H9 (cell line): ENCODE measurements around the gene SHANK1. TPM values are rescaled to one million over a fixed set of nuclear protein-coding genes. Genes with fewer than 3 reads are reported as not detected.

Experiments used
- DNase-seq: peaks from one replicate; pipeline ENCODE4 v3.0.0-alpha.2; 2017
- H2AFZ ChIP-seq: one replicate; pipeline ENCODE4 v1.6.1; 2013; ENCODE audit warnings: mild to moderate bottlenecking, low read length, control low read depth, moderate library complexity
- H2AK5ac ChIP-seq: 2 replicates; pipeline ENCODE4 v1.6.1; 2013; ENCODE audit warnings: low read length, control low read depth, mixed read lengths; ENCODE audit not compliant: insufficient read length
- H2BK120ac ChIP-seq: one replicate; pipeline ENCODE4 v1.6.1; 2013; ENCODE audit warnings: low read depth, mild to moderate bottlenecking, low read length, control low read depth, inconsistent platforms; ENCODE audit not compliant: poor library complexity, severe bottlenecking
- H2BK12ac ChIP-seq: 2 replicates; pipeline ENCODE4 v1.6.1; 2013; ENCODE audit warnings: low read length, control low read depth, mixed read lengths, low read depth; ENCODE audit not compliant: insufficient read length
- H2BK15ac ChIP-seq: 2 replicates; pipeline ENCODE4 v1.6.1; 2013; ENCODE audit warnings: low read depth, low read length, control low read depth
- H2BK20ac ChIP-seq: one replicate; pipeline ENCODE4 v1.6.1; 2013; ENCODE audit warnings: low read depth, mild to moderate bottlenecking, low read length, control low read depth, inconsistent platforms; ENCODE audit not compliant: poor library complexity, severe bottlenecking
- H2BK5ac ChIP-seq: 2 replicates; pipeline ENCODE4 v1.6.1; 2013; ENCODE audit warnings: low read length, control low read depth, mixed read lengths; ENCODE audit not compliant: insufficient read length
- H3K14ac ChIP-seq: 2 replicates; pipeline ENCODE4 v1.6.1; 2013; ENCODE audit warnings: low read length, control low read depth; ENCODE audit not compliant: insufficient read depth
- H3K18ac ChIP-seq: 2 replicates; pipeline ENCODE4 v1.6.1; 2013; ENCODE audit warnings: low read depth, mild to moderate bottlenecking, mixed read lengths, low read length, control low read depth; ENCODE audit not compliant: insufficient read length
- H3K23ac ChIP-seq: 2 replicates; pipeline ENCODE4 v1.6.1; 2013; ENCODE audit warnings: low read length, control low read depth, mixed read lengths, low read depth; ENCODE audit not compliant: insufficient read length
- H3K23me2 ChIP-seq: 2 replicates; pipeline ENCODE4 v1.6.1; 2013; ENCODE audit warnings: low read depth, mild to moderate bottlenecking, mixed read lengths, low read length, control low read depth; ENCODE audit not compliant: insufficient read length, poor library complexity, severe bottlenecking
- H3K27ac ChIP-seq: 2 replicates; pipeline ENCODE4 v1.5.1; 2013; ENCODE audit warnings: low read length, control low read depth, mixed read lengths, low read depth; ENCODE audit not compliant: insufficient read length
- H3K27me3 ChIP-seq: 2 replicates; pipeline ENCODE4 v1.6.1; 2013; ENCODE audit warnings: low read length, control low read depth, inconsistent platforms; ENCODE audit not compliant: insufficient read depth
- H3K4ac ChIP-seq: 2 replicates; pipeline ENCODE4 v1.6.1; 2013; ENCODE audit warnings: low read depth, mild to moderate bottlenecking, control low read depth, inconsistent platforms, low read length, moderate library complexity
- H3K4me1 ChIP-seq: 2 replicates; pipeline ENCODE4 v1.6.1; 2013; ENCODE audit warnings: low read length, control low read depth, inconsistent platforms; ENCODE audit not compliant: insufficient read depth
- H3K4me2 ChIP-seq: 2 replicates; pipeline ENCODE4 v1.6.1; 2013; ENCODE audit warnings: low read length, control low read depth, mixed read lengths; ENCODE audit not compliant: insufficient read length, insufficient read depth
- H3K56ac ChIP-seq: 2 replicates; pipeline ENCODE4 v1.6.1; 2013; ENCODE audit warnings: low read depth, mild to moderate bottlenecking, mixed read lengths, low read length, control low read depth; ENCODE audit not compliant: insufficient read length
- H3K79me1 ChIP-seq: 2 replicates; pipeline ENCODE4 v1.6.1; 2013; ENCODE audit warnings: low read depth, mild to moderate bottlenecking, moderate library complexity, low read length, control low read depth, inconsistent platforms; ENCODE audit not compliant: insufficient read depth, poor library complexity, severe bottlenecking
- H3K79me2 ChIP-seq: 2 replicates; pipeline ENCODE4 v1.6.1; 2013; ENCODE audit warnings: low read length, control low read depth, inconsistent platforms; ENCODE audit not compliant: insufficient read depth
- H3K9ac ChIP-seq: 2 replicates; pipeline ENCODE4 v1.6.1; 2013; ENCODE audit warnings: low read length, control low read depth, mixed read lengths; ENCODE audit not compliant: insufficient read length; ENCODE audit errors: extremely low read depth
- H3K9me3 ChIP-seq: one replicate; pipeline ENCODE4 v1.6.1; 2013; ENCODE audit warnings: low read depth, low read length, inconsistent platforms; ENCODE audit not compliant: control insufficient read depth
- H3T11ph ChIP-seq: one replicate; pipeline ENCODE4 v1.6.1; 2013; ENCODE audit warnings: mild to moderate bottlenecking, low read length, control low read depth, inconsistent platforms
- H4K20me1 ChIP-seq: one replicate; pipeline ENCODE4 v1.6.1; 2013; ENCODE audit not compliant: control insufficient read depth, insufficient read length, insufficient read depth
- H4K5ac ChIP-seq: 2 replicates; pipeline ENCODE4 v1.6.1; 2013; ENCODE audit warnings: low read depth, mild to moderate bottlenecking, mixed read lengths, low read length, control low read depth; ENCODE audit not compliant: insufficient read length
- H4K8ac ChIP-seq: replicated peaks from 2 replicates; pipeline ENCODE4 v1.6.1; 2013; ENCODE audit warnings: low read length, control low read depth, mixed read lengths, low read depth; ENCODE audit not compliant: insufficient read length
- H4K91ac ChIP-seq: 2 replicates; pipeline ENCODE4 v1.6.1; 2013; ENCODE audit warnings: low read depth, mild to moderate bottlenecking, moderate library complexity, mixed read lengths, low read length, control low read depth; ENCODE audit not compliant: insufficient read length
- H3K27ac Mint-ChIP-seq, 3 experiments: 2 replicates in 2 of 3; 3 replicates in 1 of 3; pipeline ENCODE4 v1.8.0; 2020 to 2021; ENCODE audit warnings: mixed read lengths in 3 of 3, mild to moderate bottlenecking in 1 of 3, moderate library complexity in 1 of 3
- H3K27me3 Mint-ChIP-seq: 2 replicates; pipeline ENCODE4 v1.8.0; 2021; ENCODE audit warnings: low read depth, mild to moderate bottlenecking, moderate library complexity, mixed read lengths
- H3K36me3 Mint-ChIP-seq, 3 experiments: 2 replicates in 2 of 3; 3 replicates in 1 of 3; pipeline ENCODE4 v1.8.0; 2020 to 2021; ENCODE audit warnings: low read depth in 3 of 3, mixed read lengths in 3 of 3; ENCODE audit not compliant: insufficient read depth in 1 of 3
- H3K4me1 Mint-ChIP-seq, 2 experiments: 2 replicates each; pipeline ENCODE4 v1.8.0; 2020; ENCODE audit warnings: mixed read lengths in 2 of 2
- H3K4me3 Mint-ChIP-seq, 2 experiments: 2 replicates in 1 of 2; 3 replicates in 1 of 2; pipeline ENCODE4 v1.8.0; 2020 to 2021; ENCODE audit warnings: mild to moderate bottlenecking in 2 of 2, mixed read lengths in 2 of 2, moderate library complexity in 1 of 2
- H3K9me3 Mint-ChIP-seq, 2 experiments: 2 replicates in 1 of 2; 3 replicates in 1 of 2; pipeline ENCODE4 v1.8.0; 2020; ENCODE audit warnings: mild to moderate bottlenecking in 2 of 2, mixed read lengths in 2 of 2, moderate library complexity in 1 of 2
- CTCF ChIP-seq: fragments of 200-600 bp; sonication (generic); conservative IDR thresholded peaks from 3 replicates; pipeline ENCODE4 v1.8.0; 2021; ENCODE audit warnings: antibody characterized with exemption, mild to moderate bottlenecking
- WGBS: extraction: QIAGEN DNeasy Blood & Tissue Kit; methylation state at CpG from one replicate; pipeline ENCODE4 v1.1.7; 2013; ENCODE audit warnings: missing lambda C conversion rate, low lambda C conversion rate, mixed read lengths; ENCODE audit not compliant: insufficient read length; ENCODE audit errors: extremely low coverage; 5-methylcytosine and 5-hydroxymethylcytosine counted together
- total RNA-seq: library from RNA; stranded (reverse); gene quantifications from 2 replicates; pipeline ENCODE4 v1.2.1, GENCODE V29; 2021

Gene SHANK1
- total RNA-seq, 1 experiment from 2014 or later: 1.7 TPM

GRCh38 chr19:50644315-50644915 lies 75.2 kb downstream of the SHANK1 start:
- H3K79me1 ChIP-seq: no peaks in the 10 kb centered on the region
- 100% methylated on average over 1 of the region's 1 CpG for WGBS
- H2BK5ac ChIP-seq: no peak overlapping the region
- no peak for TF ChIP-seq CTCF
- no peaks in the 10 kb centered on the region for H3K9me3 ChIP-seq
- no peak overlapping the region for H3K14ac ChIP-seq
- no peak overlapping the region for H3K4ac ChIP-seq
- peaks cover 4% of the 10 kb centered on the region for H3K27me3 ChIP-seq
- H3K23ac ChIP-seq: no peak overlapping the region
- no peak overlapping the region for H2BK15ac ChIP-seq
- no peak overlapping the region for H4K91ac ChIP-seq
- H3K9ac ChIP-seq: no peak overlapping the region
- H2BK12ac ChIP-seq: no peak overlapping the region
- H4K20me1 ChIP-seq: no peaks in the 10 kb centered on the region
- Mint-ChIP-seq H3K27me3 (peaks cover 16% of the 10 kb centered on the region), H3K27ac (no peak overlapping the region), H3K4me1 (peaks cover 2 to 10% of the 10 kb centered on the region in 2 experiments; a peak in 3 of 4 replicates), H3K36me3 (no peaks in the 10 kb centered on the region), H3K9me3 (no peaks in the 10 kb centered on the region), H3K4me3 (no peak overlapping the region)
- H3K4me2 ChIP-seq: no peak overlapping the region
- H3K79me2 ChIP-seq: no peaks in the 10 kb centered on the region
- no peak for DNase-seq
- H4K8ac ChIP-seq: no peak overlapping the region
- no peak overlapping the region for H3K18ac ChIP-seq
- no peak overlapping the region for H2BK20ac ChIP-seq
- H2BK120ac ChIP-seq: no peak overlapping the region
- H3K4me1 ChIP-seq: no peaks in the 10 kb centered on the region
- H3K23me2 ChIP-seq: peaks cover 3% of the 10 kb centered on the region
- H3T11ph ChIP-seq: no peak overlapping the region
- H2AK5ac ChIP-seq: no peak overlapping the region
- H3K27ac ChIP-seq: no peak overlapping the region
- H3K56ac ChIP-seq: no peak overlapping the region
- no peak overlapping the region for H4K5ac ChIP-seq
- H2AFZ ChIP-seq: no peak overlapping the region
